ENCODE results near the gene ITGA11. TPM values are rescaled to one million over a fixed set of nuclear protein-coding genes. Genes with fewer than 3 reads are reported as not detected.

ITGA11 gene
- 3.7 TPM for polyA plus RNA-seq (ENCODE audit: insufficient read length)

GRCh38 chr15:68431792-68432401 is at the start of gene ITGA11:
Gene ITGA11, minus strand, starts transcription at chr15:68432163. Its CDS starts 97 bp downstream, at chr15:68432066.
- no peak for DNase-seq (ENCODE audit: low read depth)

- no peak for DNase-seq (ENCODE audit: low read depth)
These were observed 49.4 kb upstream of the ITGA11 start for GRCh38 chr15:68481321-68481720.

- DNase-seq (ENCODE audit: low read depth): no peak
These were observed 48.3 kb upstream of the ITGA11 start for GRCh38 chr15:68480296-68480695.

GRCh38 chr15:68479870-68480269 is 47.9 kb upstream of the ITGA11 start:
- no peak for DNase-seq (ENCODE audit: low read depth)

- DNase-seq (ENCODE audit: low read depth): no peak
These were observed 47.4 kb upstream of the ITGA11 start for GRCh38 chr15:68479406-68479805.

GRCh38 chr15:68478853-68479252 is 46.9 kb upstream of the ITGA11 start:
- no peak for DNase-seq (ENCODE audit: low read depth)

GRCh38 chr15:68475449-68475848 is 43.5 kb upstream of the ITGA11 start:
- no peak for DNase-seq (ENCODE audit: low read depth)

- DNase-seq (ENCODE audit: low read depth): no peak
These were observed 39.6 kb upstream of the ITGA11 start for GRCh38 chr15:68471541-68471940.

- DNase-seq (ENCODE audit: low read depth): no peak
These were observed 39.0 kb upstream of the ITGA11 start for GRCh38 chr15:68470976-68471375.

- no peak for DNase-seq (ENCODE audit: low read depth)
These were observed 38.2 kb upstream of the ITGA11 start for GRCh38 chr15:68470049-68470742.

GRCh38 chr15:68469162-68470048 is 37.4 kb upstream of the ITGA11 start:
- DNase-seq (ENCODE audit: low read depth): no peak

GRCh38 chr15:68466876-68467275 is 34.9 kb upstream of the ITGA11 start:
- DNase-seq (ENCODE audit: low read depth): no peak

- DNase-seq (ENCODE audit: low read depth): no peak
These were observed 34.0 kb upstream of the ITGA11 start for GRCh38 chr15:68465861-68466560.

- DNase-seq (ENCODE audit: low read depth): no peak
These were observed 32.6 kb upstream of the ITGA11 start for GRCh38 chr15:68464448-68465090.

- no peak for DNase-seq (ENCODE audit: low read depth)
These were observed 32.0 kb upstream of the ITGA11 start for GRCh38 chr15:68463996-68464395.

- DNase-seq (ENCODE audit: low read depth): no peak
These were observed 31.5 kb upstream of the ITGA11 start for GRCh38 chr15:68463444-68463843.

- no peak for DNase-seq (ENCODE audit: low read depth)
These were observed 28.2 kb upstream of the ITGA11 start for GRCh38 chr15:68460166-68460565.

- no peak for DNase-seq (ENCODE audit: low read depth)
These were observed 18.2 kb upstream of the ITGA11 start for GRCh38 chr15:68450192-68450591.

GRCh38 chr15:68449389-68449788 is 17.4 kb upstream of the ITGA11 start:
- DNase-seq (ENCODE audit: low read depth): no peak

GRCh38 chr15:68447976-68448755 is 16.2 kb upstream of the ITGA11 start:
- DNase-seq (ENCODE audit: low read depth): no peak

GRCh38 chr15:68447209-68447608 is 15.2 kb upstream of the ITGA11 start:
- no peak for DNase-seq (ENCODE audit: low read depth)

Data from forelimb muscle (tissue), 1 donor.